GM18511 (cell line): Measurements from ENCODE around the gene ZC3H13.

ENCODE experiments used
- ATAC-seq: cut with Tn5 transposase; IDR thresholded peaks from one replicate; pipeline ENCODE4 v1.9.1; 2021; ENCODE audit warnings: mild to moderate bottlenecking, moderate library complexity; ENCODE audit not compliant: unreplicated experiment

The ZC3H13 gene

DNA sequence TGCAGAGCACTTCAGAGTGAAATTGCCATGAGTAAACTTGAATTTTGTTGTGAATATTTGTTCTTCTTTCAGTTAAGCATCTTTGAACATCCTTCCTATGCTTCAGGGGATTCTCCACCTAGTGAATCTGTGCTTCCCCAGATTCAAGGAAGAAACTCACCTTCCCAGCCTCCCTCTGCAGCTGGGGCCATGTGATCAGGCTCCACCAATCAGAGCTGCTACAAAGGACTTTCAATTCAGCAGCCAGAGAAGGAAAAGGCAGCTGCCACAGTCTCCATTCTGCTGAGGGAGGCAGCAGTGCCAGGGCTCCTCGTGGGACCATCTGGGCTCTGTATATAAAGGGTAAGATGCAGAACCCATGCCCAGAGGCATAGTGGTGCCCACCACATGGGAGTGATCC is 111.3 kb downstream of the ZC3H13 start:
- no peak for ATAC-seq

DNA sequence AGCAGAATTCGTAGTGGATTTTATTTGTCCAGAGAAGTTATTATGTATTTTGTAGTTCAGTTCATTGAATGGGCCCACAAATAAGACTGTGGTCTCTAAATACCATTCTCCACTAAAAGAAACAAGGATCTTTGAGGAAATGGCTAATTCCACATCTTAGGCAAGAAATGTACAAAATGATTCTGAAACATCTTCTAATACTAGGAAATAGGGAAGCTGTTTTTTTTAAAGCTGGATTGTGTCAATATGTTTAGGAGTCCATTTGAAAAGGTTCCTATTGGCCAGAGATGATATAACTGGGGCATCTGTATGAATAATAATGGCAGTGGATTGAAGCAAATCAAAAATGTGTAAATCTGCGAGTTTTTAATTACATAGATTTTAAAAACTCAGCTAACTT is 112.5 kb downstream of the ZC3H13 start:
- no peak for ATAC-seq

DNA sequence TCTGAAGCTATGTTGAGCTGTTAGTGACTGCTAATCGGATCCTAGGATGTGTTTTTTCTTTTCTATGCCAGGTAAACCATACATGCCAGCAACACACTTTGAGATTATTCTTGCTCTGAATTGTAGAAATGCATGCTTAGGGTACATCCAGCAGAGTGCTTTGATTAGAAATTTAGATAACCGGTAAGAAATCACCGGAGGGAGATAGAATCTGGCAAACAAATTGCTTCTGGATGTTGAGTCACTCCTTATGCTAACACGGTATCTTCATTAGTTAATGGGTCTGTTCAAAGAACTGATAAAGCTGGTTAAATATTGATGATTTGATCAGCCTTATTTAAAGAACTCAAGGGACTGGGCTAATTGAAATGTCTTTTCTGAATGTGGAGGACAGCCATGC is 115.9 kb downstream of the ZC3H13 start:
- no peak for ATAC-seq

DNA sequence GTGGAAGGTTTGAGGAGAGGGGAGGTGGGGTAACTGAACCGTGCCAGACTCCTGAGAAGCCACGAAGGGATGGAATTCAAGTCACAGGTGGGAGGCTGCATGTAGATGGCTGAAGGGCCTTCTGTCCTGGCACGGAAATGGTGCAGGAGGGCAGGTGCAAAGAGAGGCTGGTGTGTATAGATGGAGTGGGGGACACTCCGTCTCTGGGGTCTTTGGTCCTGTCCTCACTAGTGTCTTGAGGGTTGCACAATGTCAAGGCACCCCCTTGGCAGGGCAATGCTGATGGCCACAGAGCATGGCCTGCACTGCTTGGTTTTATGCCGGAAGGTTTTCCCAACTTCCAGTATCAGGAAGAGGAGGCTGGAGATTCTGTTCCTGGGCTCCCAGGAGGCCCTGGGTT is 118.3 kb downstream of the ZC3H13 start:
- no peak for ATAC-seq

DNA sequence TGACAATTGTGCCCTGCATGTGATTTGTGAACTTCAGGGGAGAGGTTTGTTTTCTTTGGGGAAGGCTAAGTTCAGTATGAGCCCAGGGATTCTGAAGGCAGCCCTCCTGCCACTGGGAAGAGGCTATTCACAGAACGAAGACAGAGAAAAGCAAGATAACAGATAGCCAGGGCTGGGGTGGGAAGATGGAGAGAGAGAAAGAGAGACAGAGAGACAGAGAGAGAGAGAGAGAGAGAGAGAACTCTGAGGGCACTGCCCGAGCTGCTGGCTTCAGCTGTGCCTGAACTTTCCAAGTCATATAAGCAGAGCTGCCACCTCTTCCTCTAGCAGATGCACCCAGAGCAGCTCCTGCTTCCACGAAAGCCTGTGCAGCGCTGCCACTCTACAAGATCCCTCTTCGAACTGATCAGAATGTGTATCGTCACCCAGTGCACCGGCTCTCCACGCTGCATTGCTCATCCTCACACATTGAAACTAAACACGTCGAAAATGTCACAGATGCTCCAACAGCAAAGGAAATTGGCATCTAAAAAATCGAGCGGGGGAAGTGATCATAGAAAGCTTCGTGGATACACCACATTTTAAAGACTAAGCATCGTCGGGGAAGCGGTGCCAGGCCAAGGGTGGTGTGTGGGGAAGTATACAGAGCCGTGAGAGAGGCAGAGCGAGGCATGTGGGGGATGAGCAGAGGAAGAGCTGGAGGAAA is 119.2 kb downstream of the ZC3H13 start:
- no peak for ATAC-seq

DNA sequence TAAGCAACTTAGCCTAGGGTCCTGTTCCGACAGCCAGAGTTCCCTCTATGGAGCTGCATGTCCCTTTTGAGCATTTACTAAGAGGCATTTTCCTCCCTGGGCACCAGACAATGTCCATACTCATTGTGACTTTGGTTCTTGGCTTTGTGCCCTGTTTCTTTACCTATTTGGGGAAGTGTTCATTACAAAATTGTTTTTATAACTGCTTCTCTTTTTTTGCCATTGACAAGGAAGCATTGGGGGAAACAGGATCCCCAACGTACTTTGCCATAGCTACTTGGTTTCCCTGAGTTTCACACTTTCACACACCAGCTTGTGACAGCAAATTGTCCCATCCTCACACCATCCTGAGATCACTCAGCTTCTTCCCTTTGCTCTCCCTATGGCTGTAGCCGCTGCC is 119.9 kb downstream of the ZC3H13 start:
- no peak for ATAC-seq

DNA sequence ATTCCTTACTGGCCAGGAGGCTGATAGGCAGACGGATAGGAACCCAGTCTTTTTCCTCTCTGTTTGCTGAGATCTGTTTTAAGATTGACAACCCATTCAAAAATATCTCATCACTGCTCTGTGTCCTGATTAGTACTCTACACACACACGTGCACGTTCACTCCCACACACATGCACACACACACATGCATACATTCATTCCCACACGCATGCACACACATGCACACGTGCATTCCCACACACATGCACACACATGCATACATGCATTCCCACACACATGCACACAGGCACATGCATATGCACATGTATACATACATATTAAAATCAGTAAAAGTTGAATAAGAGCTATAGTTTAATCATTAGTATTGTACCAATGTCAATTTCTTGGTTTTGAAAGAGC is 120.4 kb downstream of the ZC3H13 start:
- ATAC-seq: no peak

DNA sequence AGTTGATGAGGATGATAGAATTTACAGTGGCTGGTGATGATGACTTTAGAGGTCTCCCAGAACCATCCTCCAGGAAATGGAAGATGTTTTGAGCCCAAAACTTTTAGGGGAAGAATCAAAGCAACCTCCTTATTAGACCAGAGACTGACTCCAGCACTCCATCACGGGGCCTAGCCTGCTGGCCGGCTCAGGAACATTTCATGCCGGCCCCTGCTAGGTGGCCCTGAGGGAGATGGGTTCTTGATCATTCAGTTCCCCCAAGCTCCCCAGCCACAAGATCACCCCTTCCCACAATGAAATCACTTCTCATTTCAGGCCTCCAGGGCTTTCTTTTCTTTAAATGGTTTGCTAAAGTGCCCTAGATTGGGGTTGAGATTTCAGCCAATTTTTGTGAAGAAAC is 121.3 kb downstream of the ZC3H13 start:
- ATAC-seq: no peak

DNA sequence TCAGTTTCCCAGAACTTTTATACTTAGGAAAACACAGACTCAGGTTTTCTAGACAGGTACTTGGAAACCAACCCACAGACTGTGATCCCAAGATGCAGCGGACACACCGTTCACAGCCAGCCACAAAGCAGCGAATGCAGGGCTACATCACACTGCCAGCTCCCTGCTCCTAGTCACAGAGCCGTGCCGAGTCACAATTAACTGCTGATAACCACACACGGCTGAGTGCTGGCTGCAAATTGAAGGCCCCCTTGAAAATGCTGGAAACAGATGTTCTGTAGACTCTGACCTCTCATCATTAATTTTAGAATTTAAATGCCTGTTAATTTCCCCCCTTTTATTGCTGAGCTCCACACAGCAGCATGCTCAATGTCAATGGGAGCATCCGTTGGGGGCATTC is 122.4 kb downstream of the ZC3H13 start:
- no peak for ATAC-seq

DNA sequence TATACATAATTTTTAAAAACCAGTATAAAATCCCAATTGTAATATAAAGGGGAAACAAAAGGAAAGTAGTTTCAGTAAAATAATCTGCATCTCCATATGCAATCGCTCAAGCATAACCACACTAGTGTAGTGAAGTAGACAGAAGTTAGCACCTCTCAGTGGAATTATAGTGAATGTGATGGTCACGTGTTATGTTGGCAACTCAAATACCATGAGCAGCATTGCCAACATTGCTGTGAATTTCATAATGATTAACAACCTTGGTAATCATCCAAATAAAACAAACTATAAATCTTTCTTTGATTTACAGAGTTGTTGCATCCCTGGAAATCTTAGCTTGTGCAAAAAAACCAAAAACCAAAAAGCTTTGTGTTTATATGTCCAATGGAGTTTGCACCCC is 123.7 kb downstream of the ZC3H13 start:
- ATAC-seq: no peak

DNA sequence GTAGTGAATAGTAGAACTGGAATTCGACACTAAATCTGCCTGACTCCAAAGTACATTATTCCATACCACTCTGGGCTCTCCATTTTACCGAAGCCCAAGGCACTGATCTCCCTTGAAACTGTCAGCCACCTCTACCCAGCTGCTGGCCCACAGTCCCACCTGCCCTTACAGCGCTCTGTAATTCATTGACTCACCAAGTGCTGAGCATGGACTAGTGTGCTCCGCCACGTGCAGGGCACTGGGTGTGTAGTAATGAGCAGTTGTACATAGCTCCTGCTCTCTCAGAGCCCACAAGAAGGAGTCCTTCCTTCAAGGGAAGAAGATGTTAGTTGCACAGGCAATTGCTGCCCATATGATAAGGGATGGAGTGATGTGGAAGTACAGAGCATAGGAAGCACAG is 124.4 kb downstream of the ZC3H13 start:
- ATAC-seq: no peak

DNA sequence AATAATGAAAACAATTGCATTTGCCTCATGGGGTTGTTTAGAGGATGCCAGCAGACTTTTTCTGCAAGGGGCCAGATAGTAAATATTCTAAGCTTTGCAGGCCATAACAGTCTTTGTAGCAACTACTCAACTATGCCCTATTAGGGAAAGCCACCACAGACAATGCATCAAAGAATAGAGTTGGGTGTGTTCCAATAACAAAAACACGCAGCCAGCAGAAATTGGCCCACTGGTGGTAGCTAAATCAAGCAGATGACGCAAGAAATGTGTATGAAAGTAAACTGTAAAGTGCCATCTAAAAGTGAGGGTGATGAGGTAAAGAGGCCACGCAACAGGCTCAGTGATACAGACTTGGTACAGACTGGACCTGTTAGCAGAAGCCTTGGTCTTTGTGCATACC is 125.8 kb downstream of the ZC3H13 start:
- ATAC-seq: no peak

DNA sequence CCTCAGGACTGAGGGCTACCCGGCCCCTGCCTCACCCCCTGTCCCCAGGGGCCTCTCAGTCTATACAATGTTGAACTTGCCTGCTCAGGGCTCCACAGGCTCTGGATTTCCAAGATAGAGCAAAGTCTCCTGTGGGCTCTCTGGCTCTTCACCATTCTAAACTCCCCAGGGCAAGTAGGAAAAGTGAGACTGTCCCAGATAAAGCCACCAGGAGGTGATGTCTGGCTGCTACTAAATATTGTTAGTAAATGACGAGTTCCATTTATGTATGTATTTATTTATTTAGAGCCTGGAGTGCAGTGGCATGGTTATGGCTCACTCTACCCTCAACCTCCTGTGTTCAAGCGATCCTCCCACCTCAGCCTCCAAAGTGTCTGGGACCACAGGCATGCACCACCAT is 127.4 kb downstream of the ZC3H13 start:
- ATAC-seq: no peak

DNA sequence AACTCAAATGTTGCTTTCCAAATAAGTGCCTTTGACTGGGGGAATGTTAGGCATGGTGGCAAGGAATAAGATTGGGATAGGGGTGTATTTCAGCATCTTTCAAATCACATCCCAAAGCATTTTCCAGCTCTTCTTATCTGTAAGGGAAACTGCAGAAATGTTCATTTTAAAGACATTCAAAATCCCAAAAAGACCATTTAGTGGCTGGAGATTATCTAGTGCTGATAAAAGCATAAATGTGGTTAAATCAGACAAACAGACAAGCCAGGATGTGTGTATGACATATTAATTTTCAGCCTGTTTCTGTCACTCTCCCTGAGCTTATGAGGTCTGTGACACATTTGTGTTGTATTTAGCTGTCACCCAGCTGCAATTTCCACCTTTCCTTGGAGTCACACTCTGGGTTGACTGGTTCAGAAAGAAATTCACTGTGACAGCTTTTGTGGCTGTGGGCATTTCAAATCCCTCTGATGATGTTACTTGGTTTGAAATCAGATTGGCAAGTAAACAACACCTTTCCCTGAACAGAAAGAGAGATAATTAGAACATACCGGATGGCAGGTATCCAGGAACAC is 131.3 kb downstream of the ZC3H13 start:
- no peak for ATAC-seq

DNA sequence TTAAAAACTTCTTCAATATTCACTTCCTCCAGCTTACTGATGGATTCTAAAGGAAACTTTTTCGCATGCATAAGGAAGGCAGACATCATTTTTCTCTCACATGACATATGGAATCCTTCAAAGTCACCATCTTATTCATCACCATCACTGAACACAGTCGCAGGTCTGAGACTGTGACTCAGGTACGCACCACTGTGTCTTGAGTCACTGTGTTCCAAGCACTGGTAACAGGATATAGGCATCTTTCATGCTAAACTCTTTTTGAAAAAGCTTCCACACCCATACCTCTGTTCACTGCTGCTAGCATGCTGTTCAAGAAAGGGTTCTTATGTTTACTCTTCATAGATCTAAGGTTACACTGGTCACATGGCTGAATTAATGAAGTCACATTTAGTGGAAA is 133.9 kb downstream of the ZC3H13 start:
- no peak for ATAC-seq

DNA sequence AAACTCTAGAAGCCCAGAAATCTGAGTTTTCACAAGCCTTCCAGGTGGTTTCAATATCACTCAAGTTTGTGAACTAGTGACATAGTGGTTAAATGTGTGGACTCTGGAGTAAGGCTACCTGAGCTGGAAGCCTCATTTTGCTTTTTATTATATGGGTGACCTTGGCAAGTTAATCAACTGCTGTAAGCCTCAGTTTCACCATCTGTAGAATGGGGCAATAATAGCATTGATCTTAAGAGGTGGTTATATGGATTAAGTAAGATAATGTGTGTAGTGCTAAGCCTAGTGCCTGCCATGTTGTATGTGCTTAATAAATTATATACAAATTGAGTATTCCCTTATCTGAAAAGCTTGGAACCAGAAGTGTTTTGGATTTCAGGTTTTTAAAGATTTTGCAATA is 135.5 kb downstream of the ZC3H13 start:
- ATAC-seq: no peak

DNA sequence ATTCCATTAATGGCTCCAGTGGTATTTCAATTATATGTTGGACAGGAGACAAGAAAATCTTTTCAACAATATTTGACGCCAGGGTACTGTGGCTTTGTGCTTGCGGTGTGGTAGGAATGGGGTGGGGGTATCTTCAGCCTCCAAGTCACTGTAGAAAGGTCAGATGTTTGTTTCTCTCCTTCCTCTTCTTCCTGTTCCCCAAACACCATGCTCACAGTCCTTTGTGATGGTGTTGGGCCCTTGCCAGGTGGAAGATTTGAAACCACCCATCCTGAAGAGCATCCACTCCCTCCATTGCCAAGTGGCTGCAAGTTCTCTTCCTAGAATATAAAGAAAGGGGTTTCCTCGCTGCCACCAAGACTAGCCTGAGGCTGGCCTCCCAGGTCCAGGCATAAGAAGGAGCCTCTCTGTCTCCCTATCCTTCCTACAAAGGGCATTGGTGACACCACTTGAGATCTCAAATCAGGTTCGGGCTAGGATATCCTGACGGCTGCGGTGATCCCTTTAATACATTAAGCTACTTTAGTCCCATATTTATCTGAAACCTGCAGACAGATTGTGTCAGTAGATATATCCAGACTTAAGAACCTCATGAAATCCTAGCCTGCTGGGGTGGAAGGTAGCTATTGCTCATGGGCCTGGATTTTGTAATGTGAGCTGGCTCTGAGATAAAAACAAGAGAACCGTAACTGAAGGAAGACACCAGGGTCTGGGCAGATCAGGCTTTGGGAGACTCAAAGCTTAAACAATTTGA is 136.7 kb downstream of the ZC3H13 start:
- ATAC-seq: no peak

DNA sequence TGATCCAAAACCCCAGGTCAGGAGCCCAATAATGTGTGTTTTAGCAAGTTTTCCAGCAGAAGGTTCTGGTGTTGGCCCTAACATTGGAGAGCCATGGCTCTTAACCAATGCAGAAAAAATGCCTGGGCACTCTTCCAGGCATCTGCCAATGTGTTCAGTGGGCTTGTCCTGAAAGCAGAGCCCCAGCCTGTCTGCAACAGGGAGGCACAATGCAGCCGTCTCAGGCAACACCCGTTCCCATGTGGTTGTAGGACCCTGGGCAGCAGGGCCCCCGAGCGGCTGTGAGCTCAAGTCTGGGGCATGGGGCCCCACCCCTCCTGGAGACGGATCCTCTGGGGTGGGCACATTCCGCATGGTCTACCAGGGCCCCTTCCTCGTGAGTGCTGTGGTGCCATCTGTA is 142.9 kb downstream of the ZC3H13 start:
- no peak for ATAC-seq

DNA sequence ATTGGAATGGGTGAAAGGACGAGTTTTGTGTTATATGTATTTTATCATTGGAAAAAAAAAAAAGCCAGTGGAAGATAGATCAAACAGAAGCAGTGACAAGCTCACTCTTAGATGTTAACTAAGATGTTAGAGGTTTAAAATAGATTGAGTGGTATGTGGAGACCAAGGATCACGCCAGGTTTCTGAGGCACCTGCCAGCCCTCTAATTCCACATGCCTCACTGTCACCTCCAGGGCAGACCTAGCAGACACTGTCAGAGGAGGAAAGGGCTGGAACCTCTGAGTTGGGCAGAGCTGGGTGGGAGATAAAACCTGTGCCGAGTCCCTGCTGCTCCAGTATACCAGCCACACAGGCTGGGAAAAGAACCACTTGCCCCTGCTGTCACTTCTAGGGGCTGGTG is 143.5 kb downstream of the ZC3H13 start:
- no peak for ATAC-seq

DNA sequence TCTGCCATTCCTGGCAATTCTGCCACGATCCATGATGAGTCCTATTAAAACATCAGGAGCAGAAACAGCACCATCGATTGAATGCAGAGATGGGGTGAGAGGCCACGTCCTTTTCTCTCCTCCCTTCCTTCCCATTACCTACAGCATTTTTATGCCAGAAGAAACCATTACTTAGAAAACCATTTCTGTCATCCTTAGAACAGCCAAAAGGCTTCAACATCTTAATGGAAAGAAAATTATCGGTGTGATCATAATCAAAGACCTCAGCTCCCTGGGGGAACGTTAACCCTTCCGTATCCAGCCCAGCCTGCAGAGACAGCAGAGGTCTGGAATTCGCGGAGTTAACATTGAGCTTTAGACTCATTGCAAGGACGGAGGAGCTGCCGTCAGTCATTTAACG is 145.0 kb downstream of the ZC3H13 start:
- no peak for ATAC-seq
